ENCODE measurements around the gene SNAPC4. TPM values are rescaled to one million over a fixed set of nuclear protein-coding genes. Genes with fewer than 3 reads are reported as not detected.

The SNAPC4 gene
- polyA plus RNA-seq, 2 of the 4 experiments (the other 2 are of a cell fraction) = 2.7 to 10.3 TPM

- WGBS (ENCODE audit: missing lambda C conversion rate) = 93% methylated on average over 14 of the region's 14 CpGs
- Histone ChIP-seq H3K4me2 (no peak overlapping the region), H3K4me1 (no peaks in the 10 kb centered on the region), H3K27ac (no peak overlapping the region), H3K4me3 (no peak overlapping the region), H3K9me3 (no peaks in the 10 kb centered on the region)
- no peak for DNase-seq (ENCODE audit: low read depth in 1 of 2, low spot score in 1 of 2)
- POLR2A ChIA-PET = interaction anchor here (1.2 kb wide), 1 partner anchor 27 kb away, joined by 5 read pairs; no protein-coding TSS in a partner anchor
- TF ChIP-seq SMC3 (IDR thresholded peaks at IDR 0.05) (no peak), RARB (CRISPR knock-in tag; IDR thresholded peaks at IDR 0.05) (no peak), EHF (CRISPR knock-in tag; IDR thresholded peaks at IDR 0.05) (no peak), HMGXB4 (CRISPR knock-in tag; IDR thresholded peaks at IDR 0.05; ENCODE audit: borderline replicate concordance) (no peak), PBX3 (IDR thresholded peaks at IDR 0.05) (no peak), NR3C1 (IDR thresholded peaks at IDR 0.05) (no peak), HES2 (IDR thresholded peaks at IDR 0.05) (no peak), NPAS2 (CRISPR knock-in tag; IDR thresholded peaks at IDR 0.05; ENCODE audit: borderline replicate concordance) (no peak), HDAC2 (IDR thresholded peaks at IDR 0.05) (no peak), CEBPB (IDR thresholded peaks at IDR 0.05) (no peak), ZSCAN20 (CRISPR knock-in tag; IDR thresholded peaks at IDR 0.05) (no peak), KDM5A (IDR thresholded peaks at IDR 0.05) (no peak), POLR2A (IDR thresholded peaks at IDR 0.05; ENCODE audit: low read length) (no peak), CBX8 (IDR thresholded peaks at IDR 0.05) (no peak)
- TF ChIP-seq, protein P1, sequence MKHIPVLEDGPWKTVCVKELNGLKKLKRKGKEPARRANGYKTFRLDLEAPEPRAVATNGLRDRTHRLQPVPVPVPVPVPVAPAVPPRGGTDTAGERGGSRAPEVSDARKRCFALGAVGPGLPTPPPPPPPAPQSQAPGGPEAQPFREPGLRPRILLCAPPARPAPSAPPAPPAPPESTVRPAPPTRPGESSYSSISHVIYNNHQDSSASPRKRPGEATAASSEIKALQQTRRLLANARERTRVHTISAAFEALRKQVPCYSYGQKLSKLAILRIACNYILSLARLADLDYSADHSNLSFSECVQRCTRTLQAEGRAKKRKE (CRISPR knock-in tag; IDR thresholded peaks at IDR 0.05; ENCODE audit: low read depth) = no peak
- TF ChIP-seq, protein P2, sequence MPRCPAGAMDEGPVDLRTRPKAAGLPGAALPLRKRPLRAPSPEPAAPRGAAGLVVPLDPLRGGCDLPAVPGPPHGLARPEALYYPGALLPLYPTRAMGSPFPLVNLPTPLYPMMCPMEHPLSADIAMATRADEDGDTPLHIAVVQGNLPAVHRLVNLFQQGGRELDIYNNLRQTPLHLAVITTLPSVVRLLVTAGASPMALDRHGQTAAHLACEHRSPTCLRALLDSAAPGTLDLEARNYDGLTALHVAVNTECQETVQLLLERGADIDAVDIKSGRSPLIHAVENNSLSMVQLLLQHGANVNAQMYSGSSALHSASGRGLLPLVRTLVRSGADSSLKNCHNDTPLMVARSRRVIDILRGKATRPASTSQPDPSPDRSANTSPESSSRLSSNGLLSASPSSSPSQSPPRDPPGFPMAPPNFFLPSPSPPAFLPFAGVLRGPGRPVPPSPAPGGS (IDR thresholded peaks at IDR 0.05) = no peak
- no peak for ATAC-seq
- CTCF ChIA-PET = interaction anchor here (0.7 to 10.0 kb wide), 9 partner anchors 8 to 236 kb away, joined by 3 to 100 read pairs (median 4); partner anchors contain the start of genes DNLZ and SNAPC4
- FAIRE-seq = no peak
Observed at GRCh38 chr9:136389396-136389795, 10.6 kb downstream of the SNAPC4 start.

DNA sequence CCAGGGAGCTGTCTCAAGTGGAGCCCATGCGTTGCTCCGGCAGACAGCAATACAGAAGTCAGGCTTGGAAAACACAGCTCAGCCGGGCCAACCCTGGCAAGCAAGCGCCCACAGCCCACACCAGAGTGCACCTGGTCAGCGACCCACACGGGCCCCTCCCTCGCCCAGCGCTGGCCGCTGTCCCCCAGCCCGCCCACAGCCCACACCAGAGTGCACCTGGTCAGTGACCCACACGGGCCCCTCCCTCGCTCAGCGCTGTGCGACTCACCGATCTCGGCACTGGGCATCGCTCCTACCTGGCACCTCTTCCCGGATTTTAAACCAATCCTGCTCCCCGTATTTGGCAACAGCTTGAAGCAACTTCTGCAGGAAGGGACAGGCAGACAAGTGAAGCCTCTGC, 12.8 kb downstream of the SNAPC4 start:
- DNase-seq (ENCODE audit: low read depth in 1 of 2, low spot score in 1 of 2) (no peak), ATAC-seq (no peak), FAIRE-seq (no peak)
- CTCF ChIA-PET = interaction anchor here (0.9 to 10.0 kb wide), 5 partner anchors 11 to 41 kb away, joined by 3 to 100 read pairs (median 4); partner anchors contain the start of genes DNLZ and SNAPC4
- no peaks in the 10 kb centered on the region for H3K4me1 ChIP-seq
- no peaks in the 10 kb centered on the region for H3K9me3 ChIP-seq
- H3K27ac ChIP-seq = no peak overlapping the region
- TF ChIP-seq EHMT2 (IDR thresholded peaks at IDR 0.05; ENCODE audit: low read depth) (no peak), EHF (CRISPR knock-in tag; IDR thresholded peaks at IDR 0.05) (no peak), JUN (IDR thresholded peaks at IDR 0.05) (no peak), RAD21 (conservative IDR thresholded peaks at IDR 0.05 in 1 of 2, IDR thresholded peaks at IDR 0.05 in 1 of 2) (no peak), MAZ (IDR thresholded peaks at IDR 0.05; ENCODE audit: borderline replicate concordance, low read depth, low read length) (no peak), RNF2 (IDR thresholded peaks at IDR 0.05; ENCODE audit: borderline replicate concordance, low read depth) (no peak), CBX2 (IDR thresholded peaks at IDR 0.05; ENCODE audit: borderline replicate concordance, low read depth) (no peak), HMGXB4 (CRISPR knock-in tag; IDR thresholded peaks at IDR 0.05; ENCODE audit: borderline replicate concordance) (no peak)
- TF ChIP-seq, protein P1 (CRISPR knock-in tag; IDR thresholded peaks at IDR 0.05; ENCODE audit: low read depth) = no peak
- POLR2A ChIA-PET = no interaction called here
- H3K4me2 ChIP-seq = no peak overlapping the region
- H3K4me3 ChIP-seq = no peak overlapping the region
- WGBS (ENCODE audit: missing lambda C conversion rate) = 99% methylated on average over 12 of the region's 19 CpGs

All from A549 (cell line).